Suppressor macrophage treated with lipopolysaccharide for 1 hour (primary cell): ENCODE results near the gene FOXJ1.
"Not testable (repeated sequence)": the region's sequence is repeated elsewhere in the genome, so short reads cannot be mapped to it uniquely, and the experiment has no call there.

Source experiments
- DNase-seq, 3 donors: peaks; one replicate each; pipeline ENCODE4 v3.0.0-alpha.2; 2020 to 2022

Gene FOXJ1, protein sequence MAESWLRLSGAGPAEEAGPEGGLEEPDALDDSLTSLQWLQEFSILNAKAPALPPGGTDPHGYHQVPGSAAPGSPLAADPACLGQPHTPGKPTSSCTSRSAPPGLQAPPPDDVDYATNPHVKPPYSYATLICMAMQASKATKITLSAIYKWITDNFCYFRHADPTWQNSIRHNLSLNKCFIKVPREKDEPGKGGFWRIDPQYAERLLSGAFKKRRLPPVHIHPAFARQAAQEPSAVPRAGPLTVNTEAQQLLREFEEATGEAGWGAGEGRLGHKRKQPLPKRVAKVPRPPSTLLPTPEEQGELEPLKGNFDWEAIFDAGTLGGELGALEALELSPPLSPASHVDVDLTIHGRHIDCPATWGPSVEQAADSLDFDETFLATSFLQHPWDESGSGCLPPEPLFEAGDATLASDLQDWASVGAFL

DNA sequence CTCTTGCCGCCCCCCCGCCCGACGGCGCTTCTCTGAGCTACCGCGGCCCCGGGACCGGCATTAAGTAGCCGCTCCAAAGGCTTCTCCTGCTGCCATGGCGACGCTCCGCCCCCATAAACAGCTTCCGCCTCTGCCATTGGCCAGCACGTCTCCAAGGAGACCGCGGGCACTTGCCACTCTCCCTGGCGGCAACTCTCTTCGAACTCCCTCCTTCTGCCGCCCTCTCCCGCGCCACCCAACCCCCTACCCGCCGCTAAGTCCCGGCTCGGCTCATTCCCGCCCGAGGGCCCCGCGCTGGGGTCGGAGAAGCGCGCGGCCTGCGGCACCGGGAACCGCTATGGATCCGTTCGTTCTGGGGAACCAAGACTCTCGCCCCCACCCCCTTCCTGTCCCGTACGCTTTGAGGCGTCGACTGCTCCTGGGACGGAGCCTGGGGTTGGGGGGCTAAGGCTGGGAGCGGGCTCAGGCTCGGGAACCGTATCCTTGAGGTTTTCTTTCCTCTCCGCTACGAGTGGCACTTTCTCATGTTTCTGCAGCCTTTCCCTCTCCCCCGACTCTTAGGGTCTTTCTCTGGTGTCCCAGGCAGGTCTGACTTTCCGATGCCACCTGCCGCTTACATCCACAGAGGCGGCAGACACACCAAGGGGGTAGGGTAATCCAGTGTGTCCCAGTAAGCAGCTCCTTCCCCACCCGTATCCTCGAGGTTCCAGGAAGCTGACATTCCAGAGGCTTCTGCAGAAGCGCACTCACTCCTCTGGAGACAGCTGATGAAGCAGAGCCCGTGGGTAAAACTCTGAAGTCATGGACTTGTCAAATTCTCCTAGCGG lies at the start of gene FOXJ1:
Gene FOXJ1 (minus strand): TSS at position 34 of the 827 bp plus-strand sequence. CDS start 850 bp downstream, outside the sequence.
- DNase-seq: peak; percentile 90 to 93 (median 93)

DNA sequence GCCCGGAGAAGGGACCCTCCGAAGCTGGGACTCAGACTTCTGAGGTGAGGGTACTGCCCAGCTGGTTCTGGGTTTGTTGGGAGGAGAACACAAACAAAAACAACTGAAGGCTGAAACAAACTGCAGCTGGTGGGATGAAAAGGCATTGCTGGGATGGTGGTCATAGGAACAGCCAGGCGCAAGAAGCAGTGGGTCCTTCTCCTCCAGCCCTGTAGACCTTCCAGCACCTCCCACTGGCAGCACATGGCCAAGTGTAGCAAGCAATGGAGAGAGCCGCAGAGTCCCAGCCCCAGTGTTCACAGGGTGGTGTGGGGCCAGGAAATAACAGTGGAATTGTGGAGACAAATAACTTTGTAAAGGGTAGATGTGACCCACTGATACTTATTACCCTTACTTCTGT lies 48.7 kb upstream of the FOXJ1 start:
- DNase-seq: no peak

DNA sequence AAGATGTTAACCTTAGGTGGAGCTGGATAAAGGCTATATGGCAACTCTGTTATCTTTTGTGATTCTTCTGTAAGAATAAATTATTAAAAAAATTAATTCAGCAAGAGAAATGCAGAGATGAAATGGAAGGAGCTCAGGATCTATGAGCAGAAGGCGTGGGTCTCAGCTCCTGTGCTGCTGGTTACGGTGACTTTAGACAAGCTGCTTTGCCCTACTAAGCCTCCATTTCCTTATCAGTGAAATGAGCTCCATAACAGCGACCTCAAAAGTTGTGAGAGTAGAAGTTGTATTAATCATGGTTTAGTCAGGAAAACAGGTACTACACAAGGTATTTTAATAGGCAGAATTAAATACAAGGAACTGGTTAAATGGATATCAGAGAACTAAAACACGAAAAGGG lies 48.2 kb upstream of the FOXJ1 start:
- no peak for DNase-seq

DNA sequence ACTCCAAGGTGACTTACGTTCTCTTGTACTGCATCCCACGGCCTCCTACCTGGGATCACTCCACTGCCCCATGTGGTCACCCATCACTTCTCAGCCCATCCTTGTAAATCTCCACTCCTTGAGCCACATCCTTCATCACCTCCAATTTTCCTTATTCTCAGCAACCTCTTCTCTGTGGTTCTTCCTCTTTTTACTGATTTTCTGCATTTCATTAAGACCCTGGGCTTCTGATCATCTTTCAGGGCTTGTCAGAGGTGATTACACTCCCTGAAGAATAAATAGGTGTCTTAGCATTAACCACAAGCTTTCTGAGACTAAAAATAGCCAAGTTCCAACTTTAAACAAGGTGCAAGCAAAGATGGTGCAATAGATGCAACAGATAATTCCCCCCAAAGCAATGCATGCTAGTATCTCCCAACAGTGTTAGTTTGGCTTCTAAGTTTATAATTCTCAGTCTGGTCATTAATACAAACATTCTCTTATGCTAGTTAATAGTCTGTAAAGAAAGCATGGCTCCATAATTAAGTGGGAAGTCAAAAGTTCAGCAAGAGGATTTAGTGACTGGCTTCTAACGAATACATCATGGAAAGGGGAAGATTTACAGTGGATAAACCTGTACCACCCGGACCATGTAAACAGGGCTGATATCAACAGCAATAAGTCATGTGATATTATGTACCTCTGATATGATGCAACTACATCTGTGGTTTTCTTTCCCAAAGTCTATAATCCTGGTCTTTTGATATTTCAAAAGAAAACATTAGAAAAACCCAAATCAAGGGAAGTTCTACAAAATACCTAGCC lies 47.4 kb upstream of the FOXJ1 start:
- DNase-seq: no peak

DNA sequence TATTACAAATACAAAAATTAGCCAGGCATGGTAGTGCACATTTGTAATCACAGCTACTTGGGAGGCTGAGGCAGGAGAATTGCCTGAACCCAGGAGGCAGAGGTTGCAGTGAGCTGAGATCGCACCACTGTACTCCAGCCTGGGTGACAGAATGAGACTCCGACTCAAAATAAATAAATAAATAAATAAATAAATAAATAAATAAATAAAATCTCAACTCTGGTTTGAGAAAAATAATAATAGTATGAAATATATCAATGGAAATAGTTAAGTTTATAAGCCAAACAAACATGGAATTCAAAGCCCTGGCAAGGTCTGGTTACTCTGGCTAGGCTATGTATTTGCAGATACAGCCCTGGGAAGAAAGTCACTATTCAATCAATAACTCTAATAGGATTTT lies 45.7 kb upstream of the FOXJ1 start:
- not testable (repeated sequence) for DNase-seq

DNA sequence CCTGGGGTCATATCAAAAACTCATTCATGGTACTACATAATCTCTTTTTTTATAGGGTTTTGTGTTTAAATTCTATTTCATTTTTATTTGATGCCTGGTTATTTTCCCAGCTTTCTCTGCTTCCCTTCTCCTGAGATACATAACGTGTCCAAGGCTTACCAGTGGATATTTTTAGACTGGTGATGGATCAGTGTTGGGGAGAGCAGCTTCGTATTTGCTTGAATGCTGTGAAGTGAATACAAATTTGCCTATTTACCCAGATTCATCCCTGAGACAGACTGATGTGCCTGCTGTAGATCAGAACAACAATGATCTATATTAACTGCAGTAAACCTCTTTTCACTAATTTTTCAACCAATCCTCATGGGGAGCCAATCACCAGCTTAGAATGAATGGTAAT lies 43.2 kb upstream of the FOXJ1 start:
- no peak for DNase-seq

DNA sequence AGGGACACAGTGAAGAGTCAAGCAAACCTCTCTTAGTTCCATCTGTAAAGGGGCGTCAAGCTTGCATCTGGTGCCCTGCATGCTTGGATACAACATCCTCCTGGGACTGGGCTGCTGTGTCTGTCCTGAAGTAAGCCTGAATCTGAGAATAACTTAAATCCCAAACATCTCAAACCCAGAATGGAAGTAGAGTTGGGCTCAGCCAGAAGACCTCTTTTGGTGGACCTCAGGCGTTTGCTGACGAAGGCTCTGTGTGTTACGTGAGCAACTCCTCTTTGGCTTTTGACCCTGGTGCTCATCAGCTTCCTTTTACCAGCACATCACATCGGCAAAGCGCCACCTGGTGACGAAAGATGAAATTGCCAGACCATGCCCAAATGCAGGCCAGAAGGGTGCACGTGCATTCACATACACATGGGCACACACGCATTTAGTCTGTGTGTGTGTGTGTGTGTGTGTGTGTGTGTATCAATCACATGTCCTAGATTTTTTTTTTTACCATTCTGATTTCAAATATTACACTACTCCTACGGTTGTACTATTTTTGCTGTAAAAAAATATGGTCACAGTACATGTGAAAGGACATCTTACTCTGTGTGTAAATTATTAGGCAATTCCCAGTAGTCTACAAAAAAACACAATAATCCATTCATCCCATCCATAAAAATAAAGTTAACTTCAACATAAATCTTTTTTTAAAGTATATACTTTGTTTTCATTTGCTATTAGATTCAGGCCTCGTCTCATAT lies 41.1 kb upstream of the FOXJ1 start:
- DNase-seq: peak; percentile 89 to 93 (median 90)

DNA sequence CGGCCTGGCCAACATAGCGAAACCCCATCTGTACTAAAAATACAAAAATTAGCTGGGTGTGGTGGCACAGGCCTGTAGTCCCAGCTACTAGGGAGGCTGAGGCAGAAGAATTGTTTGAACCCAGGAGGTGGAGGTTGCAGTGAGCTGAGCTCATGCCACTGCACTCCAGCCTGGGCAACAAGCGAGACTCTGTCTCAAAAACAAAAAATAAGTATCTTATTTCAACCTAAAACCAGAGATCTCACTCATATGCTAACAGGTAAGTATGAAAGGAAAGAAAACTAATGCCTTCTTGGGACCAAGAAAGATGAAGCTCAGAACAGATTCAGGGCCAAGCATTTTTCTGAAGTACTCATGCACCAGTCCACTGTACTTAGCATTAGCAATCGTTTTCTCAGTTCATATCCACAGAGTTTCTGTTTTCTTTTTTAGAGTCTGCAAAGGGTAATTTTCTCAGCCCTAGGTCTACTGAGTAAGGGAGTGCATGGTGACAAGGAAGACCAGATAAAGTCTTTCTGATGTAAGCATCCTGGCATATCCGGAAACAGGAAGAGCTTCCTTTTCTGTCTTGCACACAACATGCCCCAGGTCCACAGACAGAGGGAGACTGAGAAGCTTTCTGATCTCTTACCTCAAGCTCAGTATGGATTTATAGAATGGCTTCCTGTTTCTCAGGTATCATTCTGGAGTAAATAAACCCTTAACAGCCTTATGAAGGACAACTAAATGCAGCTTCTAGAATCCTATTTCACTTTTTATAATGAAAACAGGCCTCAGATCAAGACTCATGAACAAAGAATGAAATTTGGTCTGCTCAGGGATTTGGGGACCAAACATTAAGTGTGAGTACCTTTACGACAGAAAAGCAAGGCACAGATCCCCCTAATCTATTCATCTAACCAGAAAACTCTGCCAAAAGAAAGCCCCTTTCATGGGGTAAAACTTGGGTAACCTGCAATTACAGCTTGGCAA lies 38.7 kb upstream of the FOXJ1 start:
- DNase-seq: peak in 2 of 3 donors; percentile 7 to 14

DNA sequence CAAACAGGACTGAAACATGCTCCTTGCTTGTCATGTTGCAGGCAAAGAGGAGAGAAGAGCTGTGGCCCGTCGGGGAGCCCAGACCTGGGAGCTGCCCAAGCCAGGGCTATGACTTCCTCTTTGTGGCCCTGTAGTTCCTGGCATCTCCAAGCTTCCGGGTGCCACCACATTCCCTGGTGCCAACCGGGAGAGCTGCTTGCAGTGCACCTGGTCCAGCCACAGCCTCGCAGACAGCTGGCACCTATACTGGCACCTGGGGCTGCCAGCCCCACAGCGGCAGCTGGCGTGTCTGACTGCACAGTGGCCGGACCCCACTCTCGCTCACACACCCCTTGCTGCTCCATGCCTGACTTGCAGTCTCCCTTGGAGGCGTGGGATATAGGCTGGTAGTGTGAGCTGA lies 37.1 kb upstream of the FOXJ1 start:
- no peak for DNase-seq

DNA sequence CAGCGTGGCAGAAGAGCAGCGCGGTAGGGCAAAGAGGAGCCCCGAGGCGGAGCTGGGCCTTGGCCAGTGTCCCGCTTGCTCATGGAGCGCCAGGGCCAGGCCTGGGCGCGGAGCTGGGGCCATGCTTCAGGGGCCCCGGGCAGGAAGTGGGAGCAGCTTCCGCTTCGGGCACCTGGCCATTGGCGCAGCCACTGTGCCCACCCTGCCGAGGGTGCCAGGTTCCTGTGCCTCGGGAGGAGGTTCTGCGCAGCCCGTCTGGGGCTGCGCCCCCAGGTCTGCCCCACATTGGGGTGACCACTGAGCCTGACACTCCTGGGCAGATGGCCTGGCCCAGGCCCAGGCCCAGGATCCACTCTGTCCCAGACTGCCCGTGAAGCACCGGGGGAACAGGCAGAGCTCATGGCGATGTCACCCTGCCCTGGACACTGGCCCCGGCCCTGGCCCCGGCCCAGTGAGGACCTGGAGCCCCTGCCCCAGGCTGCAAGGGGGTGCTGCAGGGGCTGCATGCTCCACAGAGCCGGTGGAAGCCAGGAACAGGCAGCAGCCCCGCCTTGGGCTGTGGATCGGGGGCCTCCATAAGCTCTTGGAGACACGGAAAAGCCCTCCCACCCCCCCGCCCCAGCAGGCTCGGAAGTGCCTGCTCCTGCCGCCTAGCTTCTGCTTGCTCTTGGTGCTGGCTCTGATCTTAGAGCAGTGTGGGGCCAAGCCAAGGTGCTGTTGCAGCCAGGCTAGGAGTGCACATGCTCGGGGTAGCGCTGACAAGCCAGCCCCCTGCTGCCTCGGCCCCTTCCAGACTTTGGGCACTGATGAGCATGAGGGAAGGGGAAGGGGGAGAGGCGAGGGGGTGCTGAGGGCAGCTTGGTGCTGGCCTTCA lies 35.9 kb upstream of the FOXJ1 start:
- no peak for DNase-seq

DNA sequence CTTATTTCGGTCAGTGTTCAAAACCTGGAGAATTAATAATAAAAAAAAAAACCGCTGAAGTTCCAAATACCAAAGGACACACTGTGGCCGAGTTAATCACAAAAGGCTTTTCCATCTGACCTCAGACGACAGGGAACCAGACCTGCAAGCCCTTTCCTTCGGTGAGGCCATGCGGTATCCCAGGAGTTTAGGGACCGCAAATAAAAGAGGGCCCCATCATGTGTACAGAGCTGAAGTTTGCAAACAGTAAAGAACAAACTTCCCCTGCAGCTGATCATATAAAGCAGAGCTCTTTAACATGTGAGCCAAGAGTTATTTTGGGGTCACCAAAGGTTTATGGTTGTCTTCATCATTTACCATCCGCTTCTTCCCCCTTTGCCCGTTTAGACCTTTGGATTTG lies 33.0 kb upstream of the FOXJ1 start:
- DNase-seq: no peak

DNA sequence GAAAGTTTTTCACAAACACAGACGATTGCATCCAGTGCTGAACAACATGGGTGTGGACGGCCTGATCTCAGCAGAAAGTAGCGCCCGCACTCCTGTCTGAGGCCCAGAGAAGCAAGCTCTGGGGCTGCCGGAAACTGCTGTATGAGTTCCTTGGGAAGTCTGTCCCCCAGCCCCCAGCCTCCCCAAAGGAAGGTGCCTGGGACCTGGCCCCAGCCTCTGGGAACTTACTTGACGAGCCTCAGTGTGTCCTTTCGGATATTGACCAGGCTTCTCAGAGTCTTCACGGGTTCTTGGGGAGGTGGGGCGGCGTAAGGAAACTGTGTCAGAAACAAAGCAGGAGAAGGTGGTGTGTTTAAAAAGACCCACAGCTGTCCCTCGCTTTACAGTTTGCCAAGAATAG lies 32.4 kb upstream of the FOXJ1 start:
- DNase-seq: no peak

DNA sequence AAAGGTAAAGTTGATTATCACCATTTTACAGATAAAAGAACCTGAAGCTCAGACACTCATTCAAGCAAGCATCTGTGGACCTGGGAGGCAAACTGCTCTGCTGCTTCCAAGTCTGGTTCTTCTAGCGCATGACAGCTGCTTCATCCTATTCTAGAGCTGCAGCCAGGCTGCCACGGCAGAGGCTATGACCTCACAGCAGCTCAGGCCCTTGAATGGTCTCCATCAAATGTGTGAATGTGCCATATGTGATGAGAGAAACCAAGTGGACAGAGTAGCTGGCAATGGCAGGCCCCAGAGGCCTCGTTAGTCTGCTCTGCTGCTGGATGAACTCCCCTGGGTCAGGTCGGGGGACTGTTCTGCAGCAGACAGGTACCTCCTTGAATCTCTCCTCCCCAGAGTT lies 30.7 kb upstream of the FOXJ1 start:
- DNase-seq: no peak

DNA sequence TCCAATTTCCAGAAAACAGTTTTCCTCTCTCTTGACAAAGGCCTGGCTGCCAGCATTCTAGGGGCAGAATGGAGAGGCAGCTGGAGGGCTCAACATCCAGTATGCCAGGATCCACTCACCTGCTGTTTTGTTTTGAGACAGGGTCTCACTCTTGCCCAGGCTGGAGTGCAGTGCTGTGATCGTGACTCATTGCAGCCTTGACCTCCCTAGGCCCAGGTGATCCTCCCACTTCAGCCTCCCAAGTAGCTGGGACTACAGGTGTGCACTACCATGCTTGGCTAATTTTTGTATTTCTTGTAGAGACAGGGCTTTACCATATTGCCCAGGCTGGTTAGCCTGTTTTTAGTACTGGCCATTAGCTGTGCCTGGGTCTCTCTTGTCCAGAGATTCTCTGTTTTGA lies 29.1 kb upstream of the FOXJ1 start:
- DNase-seq: no peak

DNA sequence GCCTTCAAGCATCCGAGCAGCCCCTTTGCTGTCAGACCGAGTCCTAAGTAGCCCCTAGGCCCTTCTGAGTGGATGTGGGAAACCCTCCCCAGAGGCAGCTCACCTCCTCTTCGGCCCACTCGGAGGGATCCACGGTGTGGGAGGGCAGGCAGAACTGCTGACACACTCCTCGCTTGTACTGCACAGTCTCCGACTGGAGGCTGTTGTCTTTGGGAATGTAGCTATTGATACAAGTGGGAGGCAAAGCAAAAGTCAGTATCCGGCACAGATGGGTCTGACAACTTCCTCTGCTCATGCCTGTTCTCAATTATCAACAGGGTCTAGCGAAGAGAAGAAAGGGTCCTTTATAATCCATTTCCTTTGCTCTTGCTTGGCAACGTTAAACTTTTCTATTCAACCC lies 25.9 kb upstream of the FOXJ1 start:
- DNase-seq: no peak

DNA sequence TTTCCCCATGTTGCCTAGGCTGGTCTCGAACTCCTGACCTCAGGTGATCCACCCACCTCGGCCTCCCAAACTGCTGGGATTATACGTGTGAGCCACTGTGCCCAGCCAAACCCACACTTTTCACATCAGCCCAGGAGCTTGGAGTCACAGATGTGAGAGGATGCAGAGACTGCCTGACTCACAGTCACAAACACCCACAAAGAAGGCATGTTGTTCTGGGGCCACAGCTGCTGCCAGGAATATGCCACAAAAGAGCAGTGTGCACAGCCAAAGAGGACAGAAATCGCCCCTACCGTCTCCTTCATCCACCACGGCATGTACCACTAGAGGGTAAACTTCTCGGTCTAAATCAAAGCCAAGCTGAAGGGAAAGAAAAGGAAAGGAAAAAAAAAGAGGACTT lies 25.1 kb upstream of the FOXJ1 start:
- peak in 2 of 3 donors; percentile 27 to 32 for DNase-seq

DNA sequence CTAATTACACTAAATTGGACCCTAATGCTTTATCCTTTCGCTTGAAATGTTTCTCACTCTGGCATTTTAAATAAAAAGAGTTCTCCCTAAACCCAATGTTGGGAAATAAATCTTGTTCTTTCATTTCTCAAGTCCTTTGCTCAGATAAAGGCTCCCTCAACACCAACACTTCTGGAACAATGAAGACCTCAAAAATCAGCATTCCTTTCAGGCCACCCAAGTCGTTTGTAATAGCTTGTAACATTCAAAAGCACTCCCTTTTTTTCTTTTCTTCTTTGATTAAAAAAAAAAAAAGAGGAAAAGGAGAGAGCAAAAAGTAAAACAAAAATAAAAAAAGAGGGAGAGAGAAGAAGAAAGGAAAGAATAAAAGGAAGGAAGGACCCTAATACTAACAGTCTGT lies 23.3 kb upstream of the FOXJ1 start:
- DNase-seq: no peak

DNA sequence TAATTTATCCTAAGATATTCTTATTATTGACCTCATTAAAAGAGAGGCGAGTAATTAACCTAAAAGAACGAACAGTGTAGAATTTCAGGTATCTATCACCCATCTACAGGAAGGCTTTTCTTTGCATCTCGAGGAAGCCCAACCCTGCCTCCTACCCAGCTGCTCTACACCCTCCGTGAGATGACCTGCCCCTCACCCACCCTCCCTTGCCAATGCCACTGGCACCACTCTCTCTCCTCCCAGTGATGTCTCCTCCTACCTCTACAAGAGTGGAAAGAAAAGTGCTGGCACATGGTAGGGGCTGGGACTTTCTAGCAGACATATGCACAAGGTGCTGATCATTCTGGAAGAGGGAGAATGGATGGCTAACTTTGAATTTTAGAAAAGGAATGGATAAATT lies 22.9 kb upstream of the FOXJ1 start:
- no peak for DNase-seq

DNA sequence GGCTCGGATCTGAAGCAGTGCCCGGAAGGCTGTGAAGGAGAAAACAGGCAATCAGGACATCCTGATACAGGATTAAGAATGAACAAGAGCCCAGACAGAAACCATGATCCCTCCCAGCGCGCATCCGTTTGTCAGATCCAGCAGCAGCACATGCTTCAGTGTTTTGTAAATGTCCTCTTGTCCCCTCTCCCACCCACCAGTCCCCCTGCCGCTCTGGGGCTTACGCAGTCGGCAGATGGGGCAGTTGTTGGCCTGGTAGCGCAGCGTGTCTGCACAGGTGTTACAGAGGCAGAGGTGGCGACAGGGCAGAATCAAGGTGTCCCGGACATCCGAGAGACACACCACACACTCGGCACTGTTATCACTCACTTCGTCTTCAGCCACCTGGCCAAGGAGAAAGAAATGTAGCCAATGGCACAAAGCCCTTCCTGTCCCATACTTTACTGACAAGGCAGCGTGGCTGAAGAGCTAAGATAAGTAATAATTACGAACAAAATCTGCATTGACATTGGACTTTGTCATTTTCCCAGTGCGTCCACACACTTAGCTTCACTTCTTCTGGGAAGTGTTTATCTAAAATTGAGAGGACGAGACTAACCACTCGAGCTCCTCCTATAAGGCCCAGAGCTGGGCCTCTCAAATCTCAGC lies 20.7 kb upstream of the FOXJ1 start:
- no peak for DNase-seq
